GM23338 (cell line): ENCODE data around the gene ESPN. TPM values are rescaled to one million over a fixed set of nuclear protein-coding genes. Genes with fewer than 3 reads are reported as not detected.

Source experiments
- ATAC-seq: fragments of 200-7000 bp; cut with Tn5 transposase; 3 replicates; pipeline ENCODE4 v1.9.1; 2020
- DNase-seq: peaks from one replicate; pipeline ENCODE4 v3.0.0-alpha.2; 2015; ENCODE audit warnings: low spot score
- H2AFZ ChIP-seq: fragments of 200-600 bp; sonication (generic); 2 replicates; pipeline ENCODE4 v1.8.0; 2016; ENCODE audit warnings: antibody characterized with exemption, mild to moderate bottlenecking, moderate library complexity
- H3F3A ChIP-seq: fragments of 200-600 bp; sonication (generic); replicated peaks from 2 replicates; pipeline ENCODE4 v1.8.0; 2017; ENCODE audit warnings: antibody characterized with exemption, mixed run types, low read depth
- H3K27ac ChIP-seq: fragments of 200-600 bp; sonication (generic); 2 replicates; pipeline ENCODE4 v1.6.1; 2016; ENCODE audit warnings: low read depth
- H3K27me3 ChIP-seq: fragments of 200-600 bp; sonication (generic); 2 replicates; pipeline ENCODE4 v1.8.0; 2016; ENCODE audit warnings: mild to moderate bottlenecking, mixed run types, moderate library complexity; ENCODE audit not compliant: insufficient read depth
- H3K36me3 ChIP-seq: fragments of 200-600 bp; sonication (generic); 2 replicates; pipeline ENCODE4 v1.8.0; 2016; ENCODE audit warnings: mild to moderate bottlenecking; ENCODE audit not compliant: insufficient read depth
- H3K4me1 ChIP-seq: fragments of 200-600 bp; sonication (generic); 2 replicates; pipeline ENCODE4 v1.8.0; 2016; ENCODE audit warnings: mild to moderate bottlenecking, moderate library complexity; ENCODE audit not compliant: insufficient read depth
- H3K4me2 ChIP-seq: fragments of 200-600 bp; sonication (generic); 2 replicates; pipeline ENCODE4 v1.7.1; 2017; ENCODE audit warnings: mixed run types
- H3K4me3 ChIP-seq: fragments of 200-600 bp; sonication (generic); 2 replicates; pipeline ENCODE4 v1.6.1; 2016; ENCODE audit warnings: mixed run types
- H3K79me2 ChIP-seq: fragments of 200-600 bp; sonication (generic); replicated peaks from 2 replicates; pipeline ENCODE4 v1.8.0; 2017; ENCODE audit warnings: mild to moderate bottlenecking; ENCODE audit not compliant: insufficient read depth
- H3K9me2 ChIP-seq: fragments of 200-600 bp; sonication (generic); 2 replicates; pipeline ENCODE4 v1.8.0; 2017; ENCODE audit not compliant: insufficient read depth
- H4K20me1 ChIP-seq: fragments of 200-600 bp; sonication (generic); replicated peaks from 2 replicates; pipeline ENCODE4 v1.8.0; 2017; ENCODE audit warnings: mild to moderate bottlenecking; ENCODE audit not compliant: insufficient read depth
- H3K27ac Mint-ChIP-seq: 2 replicates; pipeline ENCODE4 v1.8.0; 2020; ENCODE audit warnings: inconsistent platforms, mild to moderate bottlenecking, moderate library complexity, mixed read lengths
- H3K27me3 Mint-ChIP-seq: 3 replicates; pipeline ENCODE4 v1.8.0; 2022; ENCODE audit warnings: low read depth, mild to moderate bottlenecking, moderate library complexity, mixed read lengths, inconsistent platforms; ENCODE audit not compliant: insufficient read depth, poor library complexity
- H3K36me3 Mint-ChIP-seq: 3 replicates; pipeline ENCODE4 v1.8.0; 2021; ENCODE audit warnings: low read depth, mild to moderate bottlenecking, inconsistent platforms, moderate library complexity, mixed read lengths
- H3K4me1 Mint-ChIP-seq: 3 replicates; pipeline ENCODE4 v1.8.0; 2020; ENCODE audit warnings: mild to moderate bottlenecking, inconsistent platforms, mixed read lengths
- H3K4me3 Mint-ChIP-seq: 3 replicates; pipeline ENCODE4 v1.8.0; 2021; ENCODE audit warnings: moderate library complexity, mild to moderate bottlenecking, inconsistent platforms, mixed read lengths
- H3K9me3 Mint-ChIP-seq: 3 replicates; pipeline ENCODE4 v1.8.0; 2020; ENCODE audit warnings: moderate library complexity, mild to moderate bottlenecking, inconsistent platforms, mixed read lengths
- CREB1 ChIP-seq: fragments of 250-450 bp; sonication (Bioruptor Pico); IDR thresholded peaks from 2 replicates; pipeline ENCODE4 v1.5.0; 2020; ENCODE audit warnings: low read depth, mild to moderate bottlenecking, moderate library complexity
- EZH2 ChIP-seq: fragments of 200-600 bp; sonication (generic); IDR thresholded peaks from one replicate; pipeline ENCODE4 v1.8.0; 2017; ENCODE audit warnings: antibody characterized with exemption, mild to moderate bottlenecking, low read depth; ENCODE audit not compliant: unreplicated experiment
- JUNB ChIP-seq: IDR thresholded peaks from one replicate; pipeline ENCODE4 v1.6.1; 2016; ENCODE audit warnings: antibody characterized with exemption; ENCODE audit not compliant: unreplicated experiment
- NANOG ChIP-seq: IDR thresholded peaks from 2 replicates; pipeline ENCODE4 v1.6.1; 2016; ENCODE audit warnings: antibody characterized with exemption, borderline replicate concordance
- ZNF331 ChIP-seq: fragments of 250-450 bp; sonication (Bioruptor Pico); IDR thresholded peaks from 2 replicates; pipeline ENCODE4 v1.5.0; 2020; ENCODE audit warnings: low read depth, mild to moderate bottlenecking, moderate library complexity
- polyA plus RNA-seq: library from polyadenylated mRNA; unstranded; fragments of >200 nt; fragmentation: Nextera tagmentation; extraction: Ambion mirVana; gene quantifications from 2 replicates; pipeline ENCODE4 v1.2.1, GENCODE V29; 2016
- total RNA-seq: library from RNA; depleted of rRNA; stranded (reverse); fragments of >200 nt; shearing (Covaris generic); gene quantifications from 2 replicates; pipeline ENCODE4 v1.2.3, GENCODE V29; 2014
- TF ChIP-seq, protein P1 (sequence below), 2 experiments: fragments of 200-600 bp in 1 of 2; sonication (generic) in 1 of 2; conservative IDR thresholded peaks; 2 replicates each; pipeline versions ENCODE4 v1.5.1 to v1.6.1; 2016 to 2017; ENCODE audit warnings: antibody characterized with exemption in 2 of 2, low read depth in 2 of 2, mild to moderate bottlenecking in 2 of 2, moderate library complexity in 1 of 2
- TF ChIP-seq, protein P2 (sequence below): fragments of 250-450 bp; sonication (Bioruptor Pico); IDR thresholded peaks from 2 replicates; pipeline ENCODE4 v1.5.0; 2020; ENCODE audit warnings: mild to moderate bottlenecking, moderate library complexity
- TF ChIP-seq, protein P3 (sequence below): IDR thresholded peaks from 2 replicates; pipeline ENCODE4 v1.6.1; 2016; ENCODE audit warnings: antibody characterized with exemption
- TF ChIP-seq, protein P4 (sequence below): IDR thresholded peaks from one replicate; pipeline ENCODE4 v1.6.1; 2018; ENCODE audit warnings: antibody characterized with exemption; ENCODE audit not compliant: unreplicated experiment

ESPN gene
- total and polyA plus RNA-seq, 2 experiments from 2014 or later = 12.2 to 13.6 TPM

DNA sequence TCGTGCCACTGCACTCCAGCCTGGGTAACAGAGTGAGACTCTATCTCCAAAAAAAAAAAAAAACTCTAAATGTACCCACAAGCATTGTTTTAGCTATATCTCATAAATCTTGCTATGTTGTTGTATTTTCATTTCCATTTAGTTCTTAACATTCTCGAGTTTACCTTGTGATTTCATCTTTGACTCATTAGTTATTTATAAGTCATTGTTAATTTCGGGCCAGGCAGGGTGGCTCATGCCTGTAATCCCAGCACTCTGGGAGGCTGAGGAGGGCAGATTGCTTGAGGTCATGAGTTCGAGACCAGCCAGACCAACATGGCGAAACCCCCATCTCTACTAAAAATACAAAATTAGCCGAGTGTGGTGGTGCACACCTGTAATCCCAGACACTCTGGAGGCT, 16.6 kb upstream of the ESPN start:
- Histone ChIP-seq H3K4me3 (no peak overlapping the region), H3K27ac (no peak overlapping the region), H3K4me2 (no peak overlapping the region), H3K4me1 (0 out of 2 replicates have a peak, but pooled peaks cover 4% of the 10 kb centered on the region), H4K20me1 (no peaks in the 10 kb centered on the region), H3F3A (0 out of 2 replicates have a peak, but pooled peaks cover 7% of the 10 kb centered on the region), H2AFZ (no peak overlapping the region), H3K27me3 (peaks cover 11% of the 10 kb centered on the region; the same call in 1 of the 2 replicates), H3K9me2 (no peaks in the 10 kb centered on the region), H3K36me3 (no peaks in the 10 kb centered on the region), H3K79me2 (no peaks in the 10 kb centered on the region)
- H3K9me3 Mint-ChIP-seq = no peaks in the 10 kb centered on the region
- H3K27ac Mint-ChIP-seq = no peak overlapping the region
- no peaks in the 10 kb centered on the region for H3K36me3 Mint-ChIP-seq
- peaks cover 8% of the 10 kb centered on the region for H3K27me3 Mint-ChIP-seq
- no peak for DNase-seq
- no peak for ATAC-seq
- H3K4me1 Mint-ChIP-seq = no peaks in the 10 kb centered on the region; the same call in 2 of the 3 replicates
- TF ChIP-seq JUNB (no peak), CREB1 (no peak), NANOG (no peak), ZNF331 (CRISPR knock-in tag) (no peak), EZH2 (no peak)
- TF ChIP-seq, protein P1, sequence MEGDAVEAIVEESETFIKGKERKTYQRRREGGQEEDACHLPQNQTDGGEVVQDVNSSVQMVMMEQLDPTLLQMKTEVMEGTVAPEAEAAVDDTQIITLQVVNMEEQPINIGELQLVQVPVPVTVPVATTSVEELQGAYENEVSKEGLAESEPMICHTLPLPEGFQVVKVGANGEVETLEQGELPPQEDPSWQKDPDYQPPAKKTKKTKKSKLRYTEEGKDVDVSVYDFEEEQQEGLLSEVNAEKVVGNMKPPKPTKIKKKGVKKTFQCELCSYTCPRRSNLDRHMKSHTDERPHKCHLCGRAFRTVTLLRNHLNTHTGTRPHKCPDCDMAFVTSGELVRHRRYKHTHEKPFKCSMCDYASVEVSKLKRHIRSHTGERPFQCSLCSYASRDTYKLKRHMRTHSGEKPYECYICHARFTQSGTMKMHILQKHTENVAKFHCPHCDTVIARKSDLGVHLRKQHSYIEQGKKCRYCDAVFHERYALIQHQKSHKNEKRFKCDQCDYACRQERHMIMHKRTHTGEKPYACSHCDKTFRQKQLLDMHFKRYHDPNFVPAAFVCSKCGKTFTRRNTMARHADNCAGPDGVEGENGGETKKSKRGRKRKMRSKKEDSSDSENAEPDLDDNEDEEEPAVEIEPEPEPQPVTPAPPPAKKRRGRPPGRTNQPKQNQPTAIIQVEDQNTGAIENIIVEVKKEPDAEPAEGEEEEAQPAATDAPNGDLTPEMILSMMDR (conservative IDR thresholded peaks at IDR 0.05; ENCODE audit: low read depth in 2 of 2) = no peak
- TF ChIP-seq, protein P2, sequence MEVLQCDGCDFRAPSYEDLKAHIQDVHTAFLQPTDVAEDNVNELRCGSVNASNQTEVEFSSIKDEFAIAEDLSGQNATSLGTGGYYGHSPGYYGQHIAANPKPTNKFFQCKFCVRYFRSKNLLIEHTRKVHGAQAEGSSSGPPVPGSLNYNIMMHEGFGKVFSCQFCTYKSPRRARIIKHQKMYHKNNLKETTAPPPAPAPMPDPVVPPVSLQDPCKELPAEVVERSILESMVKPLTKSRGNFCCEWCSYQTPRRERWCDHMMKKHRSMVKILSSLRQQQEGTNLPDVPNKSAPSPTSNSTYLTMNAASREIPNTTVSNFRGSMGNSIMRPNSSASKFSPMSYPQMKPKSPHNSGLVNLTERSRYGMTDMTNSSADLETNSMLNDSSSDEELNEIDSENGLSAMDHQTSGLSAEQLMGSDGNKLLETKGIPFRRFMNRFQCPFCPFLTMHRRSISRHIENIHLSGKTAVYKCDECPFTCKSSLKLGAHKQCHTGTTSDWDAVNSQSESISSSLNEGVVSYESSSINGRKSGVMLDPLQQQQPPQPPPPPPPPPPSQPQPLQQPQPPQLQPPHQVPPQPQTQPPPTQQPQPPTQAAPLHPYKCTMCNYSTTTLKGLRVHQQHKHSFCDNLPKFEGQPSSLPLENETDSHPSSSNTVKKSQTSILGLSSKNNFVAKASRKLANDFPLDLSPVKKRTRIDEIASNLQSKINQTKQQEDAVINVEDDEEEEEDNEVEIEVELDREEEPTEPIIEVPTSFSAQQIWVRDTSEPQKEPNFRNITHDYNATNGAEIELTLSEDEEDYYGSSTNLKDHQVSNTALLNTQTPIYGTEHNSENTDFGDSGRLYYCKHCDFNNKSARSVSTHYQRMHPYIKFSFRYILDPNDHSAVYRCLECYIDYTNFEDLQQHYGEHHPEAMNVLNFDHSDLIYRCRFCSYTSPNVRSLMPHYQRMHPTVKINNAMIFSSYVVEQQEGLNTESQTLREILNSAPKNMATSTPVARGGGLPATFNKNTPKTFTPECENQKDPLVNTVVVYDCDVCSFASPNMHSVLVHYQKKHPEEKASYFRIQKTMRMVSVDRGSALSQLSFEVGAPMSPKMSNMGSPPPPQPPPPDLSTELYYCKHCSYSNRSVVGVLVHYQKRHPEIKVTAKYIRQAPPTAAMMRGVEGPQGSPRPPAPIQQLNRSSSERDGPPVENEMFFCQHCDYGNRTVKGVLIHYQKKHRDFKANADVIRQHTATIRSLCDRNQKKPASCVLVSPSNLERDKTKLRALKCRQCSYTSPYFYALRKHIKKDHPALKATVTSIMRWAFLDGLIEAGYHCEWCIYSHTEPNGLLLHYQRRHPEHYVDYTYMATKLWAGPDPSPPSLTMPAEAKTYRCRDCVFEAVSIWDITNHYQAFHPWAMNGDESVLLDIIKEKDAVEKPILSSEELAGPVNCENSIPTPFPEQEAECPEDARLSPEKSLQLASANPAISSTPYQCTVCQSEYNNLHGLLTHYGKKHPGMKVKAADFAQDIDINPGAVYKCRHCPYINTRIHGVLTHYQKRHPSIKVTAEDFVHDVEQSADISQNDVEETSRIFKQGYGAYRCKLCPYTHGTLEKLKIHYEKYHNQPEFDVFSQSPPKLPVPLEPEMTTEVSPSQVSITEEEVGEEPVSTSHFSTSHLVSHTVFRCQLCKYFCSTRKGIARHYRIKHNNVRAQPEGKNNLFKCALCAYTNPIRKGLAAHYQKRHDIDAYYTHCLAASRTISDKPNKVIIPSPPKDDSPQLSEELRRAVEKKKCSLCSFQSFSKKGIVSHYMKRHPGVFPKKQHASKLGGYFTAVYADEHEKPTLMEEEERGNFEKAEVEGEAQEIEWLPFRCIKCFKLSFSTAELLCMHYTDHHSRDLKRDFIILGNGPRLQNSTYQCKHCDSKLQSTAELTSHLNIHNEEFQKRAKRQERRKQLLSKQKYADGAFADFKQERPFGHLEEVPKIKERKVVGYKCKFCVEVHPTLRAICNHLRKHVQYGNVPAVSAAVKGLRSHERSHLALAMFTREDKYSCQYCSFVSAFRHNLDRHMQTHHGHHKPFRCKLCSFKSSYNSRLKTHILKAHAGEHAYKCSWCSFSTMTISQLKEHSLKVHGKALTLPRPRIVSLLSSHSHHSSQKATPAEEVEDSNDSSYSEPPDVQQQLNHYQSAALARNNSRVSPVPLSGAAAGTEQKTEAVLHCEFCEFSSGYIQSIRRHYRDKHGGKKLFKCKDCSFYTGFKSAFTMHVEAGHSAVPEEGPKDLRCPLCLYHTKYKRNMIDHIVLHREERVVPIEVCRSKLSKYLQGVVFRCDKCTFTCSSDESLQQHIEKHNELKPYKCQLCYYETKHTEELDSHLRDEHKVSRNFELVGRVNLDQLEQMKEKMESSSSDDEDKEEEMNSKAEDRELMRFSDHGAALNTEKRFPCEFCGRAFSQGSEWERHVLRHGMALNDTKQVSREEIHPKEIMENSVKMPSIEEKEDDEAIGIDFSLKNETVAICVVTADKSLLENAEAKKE = no peak
- TF ChIP-seq, protein P3, sequence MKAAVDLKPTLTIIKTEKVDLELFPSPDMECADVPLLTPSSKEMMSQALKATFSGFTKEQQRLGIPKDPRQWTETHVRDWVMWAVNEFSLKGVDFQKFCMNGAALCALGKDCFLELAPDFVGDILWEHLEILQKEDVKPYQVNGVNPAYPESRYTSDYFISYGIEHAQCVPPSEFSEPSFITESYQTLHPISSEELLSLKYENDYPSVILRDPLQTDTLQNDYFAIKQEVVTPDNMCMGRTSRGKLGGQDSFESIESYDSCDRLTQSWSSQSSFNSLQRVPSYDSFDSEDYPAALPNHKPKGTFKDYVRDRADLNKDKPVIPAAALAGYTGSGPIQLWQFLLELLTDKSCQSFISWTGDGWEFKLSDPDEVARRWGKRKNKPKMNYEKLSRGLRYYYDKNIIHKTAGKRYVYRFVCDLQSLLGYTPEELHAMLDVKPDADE = no peak
- TF ChIP-seq, protein P4, sequence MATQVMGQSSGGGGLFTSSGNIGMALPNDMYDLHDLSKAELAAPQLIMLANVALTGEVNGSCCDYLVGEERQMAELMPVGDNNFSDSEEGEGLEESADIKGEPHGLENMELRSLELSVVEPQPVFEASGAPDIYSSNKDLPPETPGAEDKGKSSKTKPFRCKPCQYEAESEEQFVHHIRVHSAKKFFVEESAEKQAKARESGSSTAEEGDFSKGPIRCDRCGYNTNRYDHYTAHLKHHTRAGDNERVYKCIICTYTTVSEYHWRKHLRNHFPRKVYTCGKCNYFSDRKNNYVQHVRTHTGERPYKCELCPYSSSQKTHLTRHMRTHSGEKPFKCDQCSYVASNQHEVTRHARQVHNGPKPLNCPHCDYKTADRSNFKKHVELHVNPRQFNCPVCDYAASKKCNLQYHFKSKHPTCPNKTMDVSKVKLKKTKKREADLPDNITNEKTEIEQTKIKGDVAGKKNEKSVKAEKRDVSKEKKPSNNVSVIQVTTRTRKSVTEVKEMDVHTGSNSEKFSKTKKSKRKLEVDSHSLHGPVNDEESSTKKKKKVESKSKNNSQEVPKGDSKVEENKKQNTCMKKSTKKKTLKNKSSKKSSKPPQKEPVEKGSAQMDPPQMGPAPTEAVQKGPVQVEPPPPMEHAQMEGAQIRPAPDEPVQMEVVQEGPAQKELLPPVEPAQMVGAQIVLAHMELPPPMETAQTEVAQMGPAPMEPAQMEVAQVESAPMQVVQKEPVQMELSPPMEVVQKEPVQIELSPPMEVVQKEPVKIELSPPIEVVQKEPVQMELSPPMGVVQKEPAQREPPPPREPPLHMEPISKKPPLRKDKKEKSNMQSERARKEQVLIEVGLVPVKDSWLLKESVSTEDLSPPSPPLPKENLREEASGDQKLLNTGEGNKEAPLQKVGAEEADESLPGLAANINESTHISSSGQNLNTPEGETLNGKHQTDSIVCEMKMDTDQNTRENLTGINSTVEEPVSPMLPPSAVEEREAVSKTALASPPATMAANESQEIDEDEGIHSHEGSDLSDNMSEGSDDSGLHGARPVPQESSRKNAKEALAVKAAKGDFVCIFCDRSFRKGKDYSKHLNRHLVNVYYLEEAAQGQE = no peak
- no peak overlapping the region for H3K4me3 Mint-ChIP-seq
